ENCODE measurements around the gene SULT2A1.

DNA sequence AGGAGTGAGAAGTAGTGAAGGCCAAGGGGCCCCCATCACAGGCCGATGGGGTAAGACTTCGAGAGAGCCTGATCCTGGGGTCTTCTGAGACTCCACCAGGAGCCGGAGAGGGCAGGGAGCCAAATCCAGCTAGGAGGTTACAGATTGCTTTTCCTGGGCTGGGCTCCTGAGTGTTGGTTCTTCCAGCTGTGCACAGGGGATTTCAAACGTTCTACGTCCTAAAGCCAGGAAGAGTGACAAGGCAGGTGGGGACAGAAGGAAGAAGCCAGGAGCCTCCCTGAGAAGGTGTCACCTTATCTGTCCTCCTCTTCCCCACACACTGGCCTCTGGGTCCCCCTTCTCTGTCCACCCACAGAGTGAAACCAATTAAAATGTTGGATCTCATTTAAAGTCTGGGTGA lies 43.2 kb downstream of the SULT2A1 start:
- TF ChIP-seq, protein P1, sequence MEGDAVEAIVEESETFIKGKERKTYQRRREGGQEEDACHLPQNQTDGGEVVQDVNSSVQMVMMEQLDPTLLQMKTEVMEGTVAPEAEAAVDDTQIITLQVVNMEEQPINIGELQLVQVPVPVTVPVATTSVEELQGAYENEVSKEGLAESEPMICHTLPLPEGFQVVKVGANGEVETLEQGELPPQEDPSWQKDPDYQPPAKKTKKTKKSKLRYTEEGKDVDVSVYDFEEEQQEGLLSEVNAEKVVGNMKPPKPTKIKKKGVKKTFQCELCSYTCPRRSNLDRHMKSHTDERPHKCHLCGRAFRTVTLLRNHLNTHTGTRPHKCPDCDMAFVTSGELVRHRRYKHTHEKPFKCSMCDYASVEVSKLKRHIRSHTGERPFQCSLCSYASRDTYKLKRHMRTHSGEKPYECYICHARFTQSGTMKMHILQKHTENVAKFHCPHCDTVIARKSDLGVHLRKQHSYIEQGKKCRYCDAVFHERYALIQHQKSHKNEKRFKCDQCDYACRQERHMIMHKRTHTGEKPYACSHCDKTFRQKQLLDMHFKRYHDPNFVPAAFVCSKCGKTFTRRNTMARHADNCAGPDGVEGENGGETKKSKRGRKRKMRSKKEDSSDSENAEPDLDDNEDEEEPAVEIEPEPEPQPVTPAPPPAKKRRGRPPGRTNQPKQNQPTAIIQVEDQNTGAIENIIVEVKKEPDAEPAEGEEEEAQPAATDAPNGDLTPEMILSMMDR (IDR thresholded peaks at IDR 0.05) = no peak
- no peak for TF ChIP-seq POLR2A (IDR thresholded peaks at IDR 0.05)

Data from right lobe of liver (tissue), 4 donors.